EH (cell line): ENCODE results near the gene MACROH2A1.
A peak's percentile ranks its signal among the peaks of the same experiment; 100 is the strongest.

Source experiments
- DNase-seq: peaks from one replicate; pipeline ENCODE4 v3.0.0-alpha.2; 2015; ENCODE audit warnings: low read depth

MACROH2A1 gene

GRCh38 chr5:135315386-135315785 is 83.6 kb downstream of the MACROH2A1 start:
- DNase-seq: no peak

GRCh38 chr5:135313946-135314345 is 85.1 kb downstream of the MACROH2A1 start:
- DNase-seq: no peak

DNA sequence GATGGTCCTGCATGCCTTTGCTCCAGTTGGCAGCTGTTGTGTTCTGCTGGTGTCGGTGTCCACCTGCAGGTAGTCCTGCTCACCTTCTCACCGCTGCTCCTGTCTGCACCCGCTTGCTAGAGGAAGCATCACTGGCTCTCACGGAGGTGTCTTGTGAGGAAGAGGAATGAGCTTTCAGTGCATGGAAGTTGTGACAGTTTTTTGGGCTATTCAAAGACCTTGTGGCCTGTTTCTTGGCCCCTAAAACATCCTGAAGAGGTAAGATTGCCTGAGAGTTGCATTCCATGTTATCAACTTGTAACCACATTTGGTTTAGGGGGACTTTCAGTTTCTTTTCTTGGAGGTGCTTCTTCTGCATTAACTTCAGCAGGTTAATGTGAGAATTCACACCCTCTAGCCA is 85.6 kb downstream of the MACROH2A1 start:
- DNase-seq: no peak

DNA sequence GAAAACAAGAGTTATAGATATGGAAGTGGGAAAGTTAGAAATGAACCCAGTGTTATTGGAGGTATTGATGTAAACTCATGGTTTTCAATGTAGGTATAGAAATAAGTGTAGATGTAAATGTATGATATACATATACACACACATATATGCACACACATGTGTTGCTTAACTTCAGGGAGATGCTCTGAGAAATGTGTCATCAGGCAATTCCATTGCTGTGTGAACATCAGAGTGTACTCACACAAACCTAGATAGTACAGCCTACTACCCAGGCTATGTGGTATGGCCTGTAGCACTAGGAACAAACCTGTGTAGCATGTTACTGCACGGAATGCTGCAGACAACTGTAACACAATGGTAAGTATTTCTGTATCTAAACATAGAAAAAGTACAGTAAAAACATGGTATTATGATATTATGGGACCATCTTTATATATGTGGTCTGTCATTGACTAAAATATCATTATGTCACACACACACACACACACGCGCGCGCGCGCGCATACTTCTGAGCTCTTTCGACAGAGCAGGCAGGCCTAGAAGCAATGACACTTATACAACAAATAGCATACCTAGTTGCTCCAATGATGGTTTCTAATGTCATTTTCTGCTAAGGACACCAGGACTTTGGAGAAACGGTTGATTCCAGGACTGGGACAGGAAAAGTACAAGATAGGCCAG is 86.6 kb downstream of the MACROH2A1 start:
- DNase-seq: no peak

- peak; percentile 84 for DNase-seq
Measured at GRCh38 chr5:135310328-135310989, 88.6 kb downstream of the MACROH2A1 start.

- DNase-seq: peak; percentile 55
Measured at GRCh38 chr5:135309391-135310327, 89.4 kb downstream of the MACROH2A1 start.

GRCh38 chr5:135308752-135309151 is 90.3 kb downstream of the MACROH2A1 start:
- DNase-seq: peak; percentile 97

DNA sequence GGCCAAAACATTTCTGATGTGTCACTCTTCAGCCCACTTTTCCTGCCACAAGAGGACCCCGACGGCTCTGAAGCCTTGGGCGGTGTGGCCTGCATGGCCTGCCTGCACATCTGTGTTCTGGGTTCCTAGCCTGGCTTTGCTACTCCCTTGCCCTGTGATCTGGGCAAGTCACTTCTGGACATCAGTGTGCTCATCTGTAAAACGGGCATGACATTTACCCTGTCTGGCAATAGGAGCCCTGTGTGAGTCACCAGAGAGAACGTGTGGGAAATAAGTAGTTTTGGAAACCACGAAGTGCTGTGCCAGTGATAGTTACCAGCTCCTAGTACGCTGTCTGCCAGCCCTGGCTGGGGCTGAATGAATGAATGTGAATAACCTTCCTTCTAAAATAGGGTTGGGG is 90.8 kb downstream of the MACROH2A1 start:
- DNase-seq: peak; percentile 82

DNA sequence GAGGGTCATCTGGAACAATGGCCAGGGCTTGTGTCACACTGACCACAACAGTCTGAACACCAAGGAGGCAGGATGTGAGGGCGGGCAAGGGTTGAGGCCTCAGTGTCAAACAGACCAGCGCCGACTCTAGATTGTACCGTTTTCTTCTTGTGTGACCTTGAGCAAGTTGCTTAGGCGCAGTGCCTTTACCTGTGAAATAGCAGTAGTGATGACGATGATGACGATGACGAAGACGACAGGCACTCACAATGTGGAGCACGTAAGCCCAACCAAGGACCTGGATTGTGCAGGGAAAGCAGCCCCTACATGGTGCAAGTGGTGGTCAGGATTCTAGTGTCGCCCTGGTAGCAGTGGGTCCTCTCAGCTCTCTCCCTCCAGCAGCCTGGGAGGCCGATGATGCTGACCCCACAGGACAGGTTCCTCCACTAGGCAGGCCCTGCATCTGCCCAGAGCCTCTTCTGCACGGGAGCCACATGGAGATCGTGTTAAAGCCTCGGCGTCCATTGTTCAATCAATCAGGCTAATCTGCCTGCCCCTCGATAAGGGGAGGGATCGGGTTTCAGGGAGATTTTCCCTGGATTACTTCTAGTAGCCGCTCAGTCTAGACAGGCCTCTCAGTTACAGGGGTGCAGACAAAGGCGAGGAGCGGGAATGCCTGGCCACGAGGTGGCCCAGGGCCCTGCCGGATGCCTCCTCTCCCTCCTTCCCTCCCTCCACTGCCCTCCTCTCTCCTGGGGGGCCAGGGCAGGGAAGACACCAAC is 91.7 kb downstream of the MACROH2A1 start:
- DNase-seq: no peak

GRCh38 chr5:135306557-135306956 is 92.5 kb downstream of the MACROH2A1 start:
- DNase-seq: no peak

DNA sequence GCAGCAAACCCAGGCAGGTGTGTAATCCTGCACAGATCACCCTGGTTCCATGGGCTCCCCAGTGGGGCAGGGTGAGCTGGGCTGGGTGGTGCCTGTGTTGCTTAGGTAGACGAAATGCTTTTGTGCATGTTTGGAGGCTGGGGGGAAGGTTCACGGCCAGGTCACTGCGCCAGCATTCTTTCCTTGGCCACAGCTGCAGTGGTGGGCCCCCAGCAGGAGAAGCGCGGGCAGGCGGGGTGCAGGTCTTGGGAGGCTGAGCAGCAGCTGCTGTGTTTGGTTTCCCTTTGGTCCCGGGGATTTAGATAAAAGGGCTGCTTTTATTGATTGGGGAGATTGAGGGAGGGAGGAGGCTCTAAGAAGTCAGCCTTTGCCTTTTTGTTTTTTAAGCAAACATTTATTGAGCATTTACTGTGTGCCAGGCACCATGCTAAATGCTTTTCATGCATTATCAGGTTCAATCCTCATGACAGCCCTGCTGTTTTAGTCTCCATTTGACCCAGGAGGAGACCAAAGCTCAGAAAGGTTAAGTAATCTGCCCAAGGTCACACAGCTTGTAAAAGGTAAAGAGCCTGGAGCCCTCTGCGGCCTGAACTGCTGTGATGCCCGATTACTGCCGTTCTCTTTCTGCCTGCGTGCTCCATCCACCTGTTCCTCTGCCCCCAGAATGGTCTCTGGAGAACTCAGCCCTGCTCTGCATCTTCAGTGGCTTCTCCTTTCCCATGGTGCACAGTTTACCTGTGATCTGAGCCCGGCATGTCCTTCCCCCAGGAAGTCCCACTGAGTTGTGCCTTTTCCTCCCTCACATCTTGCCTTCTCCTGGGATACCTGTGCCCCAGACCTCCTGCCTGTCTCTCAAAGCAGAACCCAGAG is 94.4 kb downstream of the MACROH2A1 start:
- DNase-seq: peak; percentile 29

- no peak for DNase-seq
Measured at GRCh38 chr5:135303582-135304173, 95.4 kb downstream of the MACROH2A1 start.

DNA sequence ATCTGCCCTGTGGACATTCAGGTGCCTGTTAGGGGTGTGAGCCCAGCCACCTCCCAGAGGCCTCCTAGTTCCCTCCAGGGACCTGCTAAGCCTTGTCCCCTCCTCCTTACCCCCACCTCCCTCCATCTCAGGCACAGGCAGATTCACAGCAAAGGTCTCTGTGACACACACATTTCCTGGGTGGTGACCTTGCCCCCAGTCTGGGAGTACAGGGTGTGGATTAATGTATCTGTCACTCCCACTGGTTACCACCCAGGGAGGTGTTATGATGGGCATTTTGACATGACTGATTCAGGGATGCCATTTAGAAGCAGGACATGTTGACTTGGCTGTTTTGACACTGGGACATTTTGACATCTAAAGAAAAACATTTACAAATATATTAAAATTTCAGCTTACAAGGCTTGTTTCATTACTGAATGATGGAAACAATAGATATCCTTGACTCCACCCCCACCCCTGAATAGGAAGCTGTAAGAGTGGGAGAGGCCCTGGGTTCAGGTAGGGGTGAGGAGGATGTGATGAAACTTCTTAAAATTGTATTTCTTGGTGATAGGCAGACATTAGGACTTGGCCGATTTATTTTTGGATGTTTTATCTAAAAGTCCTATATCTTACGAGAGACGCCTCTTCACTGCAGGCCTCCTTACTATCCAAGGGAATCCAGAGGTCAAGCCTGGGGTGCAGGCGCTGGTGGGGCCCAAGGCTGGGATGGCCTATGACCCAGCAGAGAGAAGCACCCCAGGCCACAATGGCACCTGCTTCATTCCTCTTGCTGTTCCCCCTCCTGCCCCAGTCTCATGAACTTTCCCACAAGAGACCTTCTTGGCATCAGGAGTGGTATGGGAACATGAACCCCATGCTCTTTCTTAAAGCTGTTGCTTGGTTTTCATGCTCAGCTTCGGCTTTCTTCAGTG is 101.9 kb downstream of the MACROH2A1 start:
- DNase-seq: no peak

DNA sequence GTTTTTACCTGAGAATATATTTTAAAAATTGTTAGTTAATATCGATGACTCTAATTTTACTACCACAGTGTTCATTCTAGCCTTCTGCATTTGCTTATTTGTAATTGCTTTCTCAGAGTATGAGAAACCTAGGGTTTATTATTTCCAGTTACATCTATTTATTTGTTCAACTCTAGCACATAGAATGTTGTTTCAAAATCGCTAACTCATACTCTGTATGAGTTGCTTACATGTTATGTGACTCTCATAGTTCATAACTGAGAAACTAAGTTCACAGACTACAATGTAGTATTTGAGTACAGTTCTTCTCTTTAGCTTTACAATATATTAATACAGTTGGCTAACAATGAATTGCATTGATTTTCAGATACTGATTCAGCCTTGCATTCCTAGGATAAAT is 103.2 kb downstream of the MACROH2A1 start:
- no peak for DNase-seq

DNA sequence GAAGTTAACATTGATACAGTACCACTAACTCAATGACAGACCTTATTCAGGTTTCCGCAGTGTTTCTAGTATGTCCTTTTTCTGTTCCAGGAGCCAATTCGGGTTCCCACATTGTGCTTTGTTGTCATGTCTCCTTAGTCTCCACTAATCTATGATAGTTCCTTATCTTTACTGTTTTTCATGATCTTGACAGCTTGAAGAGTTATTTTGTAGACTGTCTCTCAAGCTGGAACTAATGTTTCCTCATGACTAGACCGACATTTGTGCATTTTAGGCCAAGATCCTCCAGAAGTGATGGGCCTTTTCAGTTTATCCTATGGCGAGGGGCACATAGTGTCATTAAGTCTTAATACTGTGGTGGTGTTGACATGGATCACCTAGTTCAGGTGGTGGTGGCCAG is 104.2 kb downstream of the MACROH2A1 start:
- DNase-seq: no peak

GRCh38 chr5:135289651-135290050 is 109.4 kb downstream of the MACROH2A1 start:
- no peak for DNase-seq

- DNase-seq: no peak
Measured at GRCh38 chr5:135287551-135287950, 111.5 kb downstream of the MACROH2A1 start.
